Natural killer cell treated with Interleukin-12 subunit alpha and Interleukin-12 subunit beta and Interleukin-15 and Interleukin-18, amount 100 ng/mL, for 72 hours (primary cell): ENCODE data around the gene UNG. TPM values are rescaled to one million over a fixed set of nuclear protein-coding genes. Genes with fewer than 3 reads are reported as not detected.

Experiments
- ATAC-seq, 2 donors: fragments of 150-1000 bp; cut with Tn5 transposase in 1 of 2; sonication (Bioruptor Pico), chemical (Tn5 transposase) in 1 of 2; 2 replicates each; pipeline ENCODE4 v1.10.0; 2021
- DNase-seq: peaks from one replicate; pipeline ENCODE4 v3.0.0; 2022; ENCODE audit warnings: low spot score
- H3K27ac Mint-ChIP-seq, 2 donors: 1 replicate in 1 of 2; 2 replicates in 1 of 2; pipeline ENCODE4 v1.8.0; 2022; ENCODE audit warnings: mixed read lengths in 2 of 2, mild to moderate bottlenecking in 1 of 2, moderate library complexity in 1 of 2
- H3K27me3 Mint-ChIP-seq, 2 donors: 1 replicate in 1 of 2; 2 replicates in 1 of 2; pipeline ENCODE4 v1.8.0; 2022; ENCODE audit warnings: mixed read lengths in 2 of 2
- H3K36me3 Mint-ChIP-seq: one replicate; pipeline ENCODE4 v1.8.0; 2022; ENCODE audit warnings: mixed read lengths
- H3K4me1 Mint-ChIP-seq, 2 donors: 1 replicate in 1 of 2; 2 replicates in 1 of 2; pipeline ENCODE4 v1.8.0; 2022; ENCODE audit warnings: low read depth in 2 of 2, mixed read lengths in 2 of 2, mild to moderate bottlenecking in 1 of 2
- H3K4me3 Mint-ChIP-seq: one replicate; pipeline ENCODE4 v1.8.0; 2022; ENCODE audit warnings: mixed read lengths
- H3K9me3 Mint-ChIP-seq: 2 replicates; pipeline ENCODE4 v1.8.0; 2022; ENCODE audit warnings: mixed read lengths
- total RNA-seq, 2 donors: library from RNA; stranded (reverse); gene quantifications; one replicate each; pipeline ENCODE4 v1.2.3, GENCODE V29; 2022

UNG gene
- total RNA-seq, 2 donors from 2014 or later: 36.1 to 79.3 TPM

DNA sequence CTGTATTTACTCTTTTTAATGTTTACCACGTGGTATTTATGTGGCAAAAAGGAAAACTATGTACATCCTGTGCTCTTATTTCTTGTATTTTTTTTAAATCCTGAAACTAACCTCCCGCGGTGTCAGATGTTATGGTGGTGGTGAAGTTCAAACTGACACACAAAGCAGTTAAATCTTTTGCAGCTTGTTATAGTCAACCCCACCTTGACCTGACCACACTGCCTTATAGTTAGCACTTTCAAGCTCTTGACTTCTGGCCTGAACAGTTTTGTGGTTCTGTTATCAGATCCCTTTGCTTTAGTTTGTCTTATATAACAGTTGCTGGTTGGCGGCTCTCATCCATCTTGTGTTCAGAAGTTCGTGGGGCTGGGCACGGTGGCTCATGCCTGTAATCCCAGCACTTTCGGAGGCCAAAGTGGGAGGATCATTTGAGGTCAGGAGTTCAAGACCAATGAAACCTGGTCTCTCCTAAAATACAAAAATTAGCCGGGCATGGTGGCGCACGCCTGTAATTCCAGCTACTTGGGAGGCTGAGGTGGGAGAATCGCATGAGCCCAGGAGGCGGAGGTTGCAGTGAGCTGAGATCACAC lies 2.1 kb downstream of the UNG start:
- no peaks in the 10 kb centered on the region for H3K9me3 Mint-ChIP-seq
- peaks cover 11% of the 10 kb centered on the region for H3K36me3 Mint-ChIP-seq
- DNase-seq (no peak), ATAC-seq (no peak)
- H3K4me3 Mint-ChIP-seq: peak overlapping the region; percentile 84
- no peaks in the 10 kb centered on the region for H3K27me3 Mint-ChIP-seq
- H3K27ac Mint-ChIP-seq: peak overlapping the region; percentile 26 to 76
- peaks cover 23 to 27% of the 10 kb centered on the region in 2 donors for H3K4me1 Mint-ChIP-seq

DNA sequence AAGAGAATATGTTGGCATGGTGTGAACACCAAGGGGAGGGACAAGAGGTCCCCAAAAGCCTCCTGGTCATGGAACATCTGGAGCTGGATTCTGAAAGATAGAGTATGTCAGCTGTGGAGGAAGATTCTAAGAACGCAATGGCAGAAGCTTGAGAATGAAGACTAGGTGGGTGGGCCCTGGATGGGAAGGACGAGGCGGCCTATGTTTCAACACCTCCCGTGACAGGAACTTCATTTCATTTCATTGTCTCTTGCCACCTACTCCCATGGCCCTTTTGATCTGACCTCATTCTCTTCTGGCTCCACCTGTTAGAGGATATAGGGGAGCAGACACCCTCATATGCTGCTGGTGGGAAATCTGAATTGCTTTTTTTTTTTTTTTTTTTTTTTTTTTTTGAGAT lies 3.3 kb downstream of the UNG start:
- Mint-ChIP-seq H3K4me3 (no peak overlapping the region), H3K27me3 (no peaks in the 10 kb centered on the region), H3K27ac (no peak overlapping the region), H3K4me1 (peaks cover 23 to 27% of the 10 kb centered on the region in 2 donors), H3K9me3 (no peaks in the 10 kb centered on the region), H3K36me3 (peaks cover 18% of the 10 kb centered on the region)
- ATAC-seq: no peak
- no peak for DNase-seq

DNA sequence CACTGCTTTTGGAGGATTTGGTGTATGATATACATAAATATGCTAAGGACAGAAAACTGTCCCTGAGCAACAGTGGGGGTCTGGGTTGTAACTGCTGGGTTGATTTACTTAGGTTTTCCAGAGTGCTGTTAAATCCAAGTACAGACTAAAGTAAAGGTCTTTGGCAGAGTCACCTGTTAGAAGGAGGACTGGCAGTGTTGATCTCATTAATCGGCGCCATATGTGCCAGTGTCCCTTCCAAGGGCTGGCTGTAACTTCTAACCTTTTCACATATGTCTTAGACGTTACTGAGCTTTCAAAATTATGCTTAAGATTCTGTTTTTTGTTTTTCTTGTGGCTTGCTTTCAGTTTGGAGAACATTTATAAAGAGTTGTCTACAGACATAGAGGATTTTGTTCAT lies 5.1 kb downstream of the UNG start:
- DNase-seq (no peak), ATAC-seq (no peak)
- H3K4me3 Mint-ChIP-seq: no peak overlapping the region
- H3K27ac Mint-ChIP-seq: no peak overlapping the region
- H3K4me1 Mint-ChIP-seq: peaks cover 23 to 27% of the 10 kb centered on the region in 2 donors
- H3K9me3 Mint-ChIP-seq: no peaks in the 10 kb centered on the region
- no peaks in the 10 kb centered on the region for H3K27me3 Mint-ChIP-seq
- H3K36me3 Mint-ChIP-seq: peaks cover 22% of the 10 kb centered on the region

DNA sequence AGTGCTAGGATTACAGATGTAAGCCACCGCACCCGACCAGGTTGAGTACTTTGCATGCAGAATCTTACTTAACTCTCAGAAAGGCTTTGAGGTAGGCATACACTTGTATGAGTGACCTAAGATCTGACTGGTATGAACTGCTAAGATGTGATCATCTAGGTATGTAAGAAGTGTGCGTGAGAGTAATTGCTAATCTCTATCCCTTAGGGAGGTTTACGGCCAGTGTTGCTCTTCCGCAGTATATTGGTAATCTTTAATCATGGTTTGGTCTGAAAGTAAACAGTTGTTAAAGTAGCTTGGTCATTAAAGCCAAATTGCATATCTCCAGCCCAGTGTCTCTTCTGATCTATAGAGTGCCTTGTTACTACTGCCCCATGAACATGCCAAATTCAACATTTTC lies 7.8 kb downstream of the UNG start:
- ATAC-seq (no peak), DNase-seq (no peak)
- no peaks in the 10 kb centered on the region for H3K27me3 Mint-ChIP-seq
- no peaks in the 10 kb centered on the region for H3K9me3 Mint-ChIP-seq
- peaks cover 5 to 6% of the 10 kb centered on the region in 2 donors for H3K4me1 Mint-ChIP-seq
- no peak overlapping the region for H3K4me3 Mint-ChIP-seq
- H3K27ac Mint-ChIP-seq: no peak overlapping the region
- H3K36me3 Mint-ChIP-seq: peaks cover 25% of the 10 kb centered on the region

DNA sequence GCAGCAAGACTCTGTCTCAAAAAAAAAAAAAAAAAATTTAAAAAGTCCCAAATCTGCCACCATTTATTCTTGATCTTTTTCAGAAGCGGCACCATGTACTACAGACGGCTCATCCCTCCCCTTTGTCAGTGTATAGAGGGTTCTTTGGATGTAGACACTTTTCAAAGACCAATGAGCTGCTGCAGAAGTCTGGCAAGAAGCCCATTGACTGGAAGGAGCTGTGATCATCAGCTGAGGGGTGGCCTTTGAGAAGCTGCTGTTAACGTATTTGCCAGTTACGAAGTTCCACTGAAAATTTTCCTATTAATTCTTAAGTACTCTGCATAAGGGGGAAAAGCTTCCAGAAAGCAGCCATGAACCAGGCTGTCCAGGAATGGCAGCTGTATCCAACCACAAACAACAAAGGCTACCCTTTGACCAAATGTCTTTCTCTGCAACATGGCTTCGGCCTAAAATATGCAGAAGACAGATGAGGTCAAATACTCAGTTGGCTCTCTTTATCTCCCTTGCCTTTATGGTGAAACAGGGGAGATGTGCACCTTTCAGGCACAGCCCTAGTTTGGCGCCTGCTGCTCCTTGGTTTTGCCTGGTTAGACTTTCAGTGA lies 12.5 kb downstream of the UNG start:
- Mint-ChIP-seq H3K27ac (no peak overlapping the region), H3K4me1 (no peaks in the 10 kb centered on the region), H3K9me3 (no peaks in the 10 kb centered on the region), H3K36me3 (peaks cover 14% of the 10 kb centered on the region), H3K27me3 (no peaks in the 10 kb centered on the region), H3K4me3 (no peak overlapping the region)
- ATAC-seq (no peak), DNase-seq (no peak)

DNA sequence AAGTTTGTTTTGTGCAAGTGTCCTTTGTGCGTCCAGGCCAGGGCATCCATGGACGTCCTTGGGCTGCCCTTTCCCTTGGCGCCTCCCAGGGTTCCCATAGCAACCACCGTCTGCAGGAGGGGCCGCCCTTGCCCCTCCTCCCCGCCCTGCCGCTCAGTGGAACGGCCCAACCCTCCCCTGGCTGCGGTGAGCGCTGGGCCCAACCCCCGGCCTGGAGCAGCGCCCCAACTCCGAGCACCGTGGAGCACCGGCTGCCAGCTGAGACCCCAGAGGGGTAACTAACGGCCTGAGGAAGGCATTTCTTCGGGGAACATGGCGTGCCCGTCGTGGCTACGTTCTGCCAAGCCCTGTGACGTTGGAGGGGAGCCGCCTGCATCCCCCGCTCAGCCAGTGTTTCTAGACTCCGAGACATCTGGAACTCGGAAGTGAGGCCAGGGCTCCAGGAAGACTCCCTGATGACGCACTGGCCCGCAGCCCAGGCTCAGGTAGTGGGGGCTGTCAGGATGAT lies 13.6 kb downstream of the UNG start:
- peak overlapping the region; percentile 63 for H3K4me3 Mint-ChIP-seq
- H3K9me3 Mint-ChIP-seq: no peaks in the 10 kb centered on the region
- peaks cover 6% of the 10 kb centered on the region for H3K36me3 Mint-ChIP-seq
- no peaks in the 10 kb centered on the region for H3K27me3 Mint-ChIP-seq
- ATAC-seq (peak; percentile 57 to 80), DNase-seq (no peak)
- H3K27ac Mint-ChIP-seq: no peak overlapping the region
- peaks cover 0 to 5% of the 10 kb centered on the region in 2 donors for H3K4me1 Mint-ChIP-seq

DNA sequence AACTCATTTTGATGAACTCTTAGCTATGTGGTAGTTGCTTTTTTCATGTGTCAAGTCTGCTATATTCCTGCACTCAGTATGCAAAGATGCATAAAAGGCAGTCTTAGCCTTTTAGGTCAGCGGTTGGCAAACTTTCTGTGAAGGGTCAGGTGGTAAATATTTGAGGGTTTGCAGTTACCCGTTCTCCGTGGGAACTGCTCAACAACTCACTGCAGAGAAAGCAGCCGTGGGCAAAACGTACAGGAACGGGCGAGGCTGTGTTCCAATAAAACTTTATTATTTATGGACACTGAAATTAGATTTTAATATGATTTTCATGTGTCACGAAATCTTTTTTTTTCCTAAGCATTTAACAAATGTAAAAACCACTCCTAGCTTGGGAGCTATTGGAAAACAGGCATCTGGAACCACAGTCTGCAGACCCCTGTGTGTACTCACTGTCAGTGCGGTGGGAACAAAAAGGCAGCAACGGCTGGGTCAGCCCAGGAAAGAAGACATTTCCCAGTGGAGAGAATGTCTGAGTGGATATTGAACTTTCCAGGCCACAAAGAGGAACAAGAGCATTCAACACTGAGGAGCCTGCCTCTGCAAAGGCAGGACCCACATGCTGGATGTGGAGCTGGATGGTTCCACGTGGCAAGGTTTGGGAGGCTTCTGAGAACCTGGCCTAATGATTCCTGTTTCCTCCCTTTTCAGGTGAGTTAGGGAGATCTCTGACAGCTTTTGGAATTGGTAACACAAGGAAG lies 15.5 kb downstream of the UNG start:
- no peak for DNase-seq
- ATAC-seq: no peak
- Mint-ChIP-seq H3K4me1 (peaks cover 0 to 5% of the 10 kb centered on the region in 2 donors), H3K27ac (no peak overlapping the region), H3K9me3 (no peaks in the 10 kb centered on the region), H3K4me3 (no peak overlapping the region), H3K36me3 (peaks cover 2% of the 10 kb centered on the region), H3K27me3 (no peaks in the 10 kb centered on the region)

DNA sequence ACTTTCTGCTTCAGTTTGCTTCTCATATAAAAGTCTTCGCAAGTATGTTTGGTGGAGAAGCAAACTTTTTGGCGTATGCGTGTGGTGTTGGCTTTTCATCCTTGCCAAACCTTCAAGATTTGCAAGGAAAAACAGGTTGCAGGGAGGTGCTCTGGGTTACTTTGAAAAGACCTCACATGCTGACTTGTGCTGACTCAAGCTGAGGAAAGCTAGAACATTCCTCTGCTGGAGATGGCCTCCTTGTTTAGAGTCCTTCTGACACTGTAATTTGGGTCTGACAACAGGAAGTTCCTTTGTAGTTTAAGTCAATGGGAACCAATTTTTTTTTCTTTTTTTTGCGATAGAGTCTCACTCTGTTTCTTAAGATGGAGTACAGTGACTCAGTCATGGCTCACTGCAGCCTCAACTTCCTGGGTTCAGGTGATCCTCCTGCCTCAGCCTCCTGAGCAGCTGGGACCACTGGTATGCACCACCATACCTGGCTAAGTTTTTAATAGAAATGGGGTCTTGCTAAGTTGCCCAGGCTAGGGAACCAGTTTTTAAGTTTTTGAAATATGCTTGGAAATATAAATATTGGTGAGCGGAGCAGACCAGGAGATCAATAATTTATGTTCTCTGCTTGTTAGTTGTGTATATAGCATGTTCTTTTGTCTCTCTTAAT lies 16.4 kb downstream of the UNG start:
- H3K27ac Mint-ChIP-seq: no peak overlapping the region

DNA sequence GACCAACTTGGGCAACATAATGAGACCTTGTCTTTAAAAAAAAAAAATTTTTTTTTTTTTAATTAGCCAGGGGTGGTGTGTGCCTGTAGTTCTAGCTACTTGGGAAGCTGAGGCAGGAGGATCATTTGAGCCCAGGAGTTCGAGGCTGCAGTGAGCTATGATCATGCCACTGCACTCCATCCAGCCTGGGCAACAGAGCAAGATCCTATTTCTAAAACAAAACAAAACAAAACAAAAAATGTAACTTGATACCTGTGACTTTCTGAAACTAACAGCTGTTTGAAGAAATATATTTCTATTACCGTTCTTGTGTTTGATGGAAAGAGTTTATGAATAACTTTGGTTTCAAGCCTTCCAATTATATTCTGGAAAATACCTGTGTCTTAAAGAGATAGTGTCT lies 17.2 kb downstream of the UNG start:
- DNase-seq (no peak), ATAC-seq (no peak)
- H3K4me1 Mint-ChIP-seq: peaks cover 0 to 5% of the 10 kb centered on the region in 2 donors
- no peaks in the 10 kb centered on the region for H3K27me3 Mint-ChIP-seq
- no peaks in the 10 kb centered on the region for H3K9me3 Mint-ChIP-seq
- H3K27ac Mint-ChIP-seq: no peak overlapping the region
- H3K36me3 Mint-ChIP-seq: no peaks in the 10 kb centered on the region
- no peak overlapping the region for H3K4me3 Mint-ChIP-seq

More for the DNA sequence above, 16.4 kb downstream of the UNG start:
- DNase-seq: no peak
- H3K4me1 Mint-ChIP-seq: peaks cover 0 to 5% of the 10 kb centered on the region in 2 donors
- H3K27me3 Mint-ChIP-seq: no peaks in the 10 kb centered on the region
- no peaks in the 10 kb centered on the region for H3K36me3 Mint-ChIP-seq
- H3K4me3 Mint-ChIP-seq: no peak overlapping the region
- ATAC-seq: no peak
- no peaks in the 10 kb centered on the region for H3K9me3 Mint-ChIP-seq

DNA sequence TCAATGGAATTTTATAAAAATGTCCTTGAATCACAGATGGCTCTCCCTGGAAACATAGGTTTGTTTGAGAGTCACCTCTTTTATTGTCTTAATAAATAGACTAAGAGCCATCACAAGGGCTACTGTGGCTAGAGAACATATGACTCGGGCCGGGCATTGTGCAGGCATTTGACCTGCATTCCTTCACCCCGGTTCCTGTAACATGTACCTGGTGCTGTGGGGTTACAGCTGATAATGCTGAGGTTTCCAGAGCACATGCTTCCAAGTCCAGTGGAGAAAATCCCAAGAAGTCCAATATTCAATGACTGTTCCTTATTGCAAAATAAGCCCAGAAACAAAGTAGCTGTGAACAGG lies 18.0 kb downstream of the UNG start:
- H3K9me3 Mint-ChIP-seq: no peaks in the 10 kb centered on the region
- no peaks in the 10 kb centered on the region for H3K36me3 Mint-ChIP-seq
- no peak overlapping the region for H3K4me3 Mint-ChIP-seq
- peaks cover 0 to 5% of the 10 kb centered on the region in 2 donors for H3K4me1 Mint-ChIP-seq
- H3K27me3 Mint-ChIP-seq: no peaks in the 10 kb centered on the region
- ATAC-seq (no peak), DNase-seq (no peak)
- no peak overlapping the region for H3K27ac Mint-ChIP-seq

DNA sequence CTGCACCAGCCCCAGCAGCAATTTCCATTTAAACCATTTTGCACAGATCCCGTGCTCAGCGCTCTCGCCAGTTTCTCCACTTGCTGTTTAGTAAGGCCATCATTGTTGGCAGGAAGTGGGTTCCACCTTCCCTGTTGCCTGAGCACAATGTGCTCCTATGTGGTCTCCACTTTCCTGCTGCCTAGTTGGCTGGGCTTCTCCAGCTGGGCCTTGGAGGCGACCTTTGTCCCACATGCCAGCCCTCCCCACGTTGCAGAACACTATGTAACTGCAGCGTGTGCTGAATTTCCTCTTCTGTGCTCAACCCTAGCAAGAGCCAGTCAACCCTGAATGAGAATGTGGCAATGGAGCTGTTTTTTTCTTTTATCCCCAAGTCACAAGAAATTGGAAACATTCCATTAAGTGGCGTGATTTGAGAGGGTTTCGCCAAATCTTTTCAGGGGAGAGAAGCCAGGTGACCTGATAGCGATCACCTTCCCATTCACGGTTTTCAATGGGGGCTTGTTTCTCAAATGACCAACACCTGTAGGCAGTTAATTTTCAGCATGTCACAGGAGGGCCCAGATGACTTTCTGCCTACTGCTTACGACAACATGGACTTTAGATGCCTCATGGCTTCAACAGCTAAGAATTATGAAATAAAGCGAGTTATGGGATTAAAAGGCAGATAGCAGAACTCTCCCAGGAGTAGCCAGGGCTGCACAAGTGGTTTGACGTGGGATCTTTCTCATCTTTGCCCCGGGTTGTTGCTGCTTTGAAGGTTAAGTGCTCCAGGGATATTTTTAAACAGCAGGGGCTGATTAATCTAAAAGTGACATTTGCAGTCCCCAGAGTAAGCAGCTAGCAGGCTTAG lies 18.6 kb downstream of the UNG start, which contains the start of gene ACACB:
Gene ACACB (plus strand): TSS at position 830 of the 853 bp plus-strand sequence. CDS start 22,819 bp downstream, outside the sequence.
- ATAC-seq: no peak
- Mint-ChIP-seq H3K4me1 (peaks cover 0 to 5% of the 10 kb centered on the region in 2 donors), H3K9me3 (no peaks in the 10 kb centered on the region), H3K36me3 (no peaks in the 10 kb centered on the region), H3K27me3 (no peaks in the 10 kb centered on the region), H3K27ac (no peak within 1 kb of the TSS), H3K4me3 (no peak within 1 kb of the TSS)
- DNase-seq: no peak

DNA sequence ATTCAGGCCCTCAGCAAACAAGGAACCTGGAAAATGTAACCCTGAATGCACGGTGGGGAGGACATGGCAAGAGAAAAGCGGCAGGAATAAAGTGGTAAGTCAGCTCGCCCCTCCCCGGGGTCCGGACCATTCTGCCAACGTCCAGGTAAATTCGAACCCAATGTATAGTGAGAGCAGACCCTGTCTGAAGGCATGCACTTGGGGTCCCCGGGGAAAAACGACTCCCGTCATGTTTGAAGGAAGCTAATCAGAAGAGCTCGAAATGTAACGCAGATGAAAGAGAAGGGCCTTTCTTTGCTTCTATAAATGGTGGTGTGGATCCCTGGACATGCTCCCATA lies 19.2 kb downstream of the UNG start:
- no peak overlapping the region for H3K27ac Mint-ChIP-seq
- ATAC-seq (no peak), DNase-seq (no peak)
- H3K4me3 Mint-ChIP-seq: no peak overlapping the region
- H3K9me3 Mint-ChIP-seq: no peaks in the 10 kb centered on the region
- H3K36me3 Mint-ChIP-seq: no peaks in the 10 kb centered on the region
- peaks cover 0 to 5% of the 10 kb centered on the region in 2 donors for H3K4me1 Mint-ChIP-seq
- H3K27me3 Mint-ChIP-seq: no peaks in the 10 kb centered on the region

DNA sequence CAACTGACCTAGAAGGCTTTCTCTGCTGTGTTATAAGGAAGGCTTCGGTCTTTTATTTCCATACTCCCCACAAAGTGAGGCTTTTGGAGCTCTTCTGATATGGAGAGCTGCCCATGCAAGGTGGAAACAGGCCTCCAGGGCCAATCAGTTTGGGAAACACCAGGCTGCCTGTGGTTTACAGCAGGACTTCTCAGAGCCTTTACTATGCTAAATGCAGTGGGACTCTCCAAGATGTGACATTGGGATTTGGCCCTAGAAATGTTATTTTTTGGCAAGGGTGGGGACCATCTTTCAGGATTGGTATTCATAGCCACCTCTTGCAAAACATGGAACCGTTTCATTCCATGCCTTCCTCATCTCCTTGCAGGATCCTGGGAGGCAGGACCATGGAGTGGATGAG lies 22.7 kb downstream of the UNG start:
- no peak overlapping the region for H3K27ac Mint-ChIP-seq
- ATAC-seq: no peak
- H3K9me3 Mint-ChIP-seq: no peaks in the 10 kb centered on the region
- H3K4me1 Mint-ChIP-seq: peaks cover 0 to 5% of the 10 kb centered on the region in 2 donors
- H3K36me3 Mint-ChIP-seq: no peaks in the 10 kb centered on the region
- DNase-seq: no peak
- H3K4me3 Mint-ChIP-seq: no peak overlapping the region
- no peaks in the 10 kb centered on the region for H3K27me3 Mint-ChIP-seq
